ENCODE results near the gene VTI1A.

VTI1A gene

GRCh38 chr10:112689327-112690072 lies 242.5 kb downstream of the VTI1A start:
- peak; percentile 16 for DNase-seq

- no peak for DNase-seq
These were observed 248.5 kb downstream of the VTI1A start for GRCh38 chr10:112695539-112695938.

DNA sequence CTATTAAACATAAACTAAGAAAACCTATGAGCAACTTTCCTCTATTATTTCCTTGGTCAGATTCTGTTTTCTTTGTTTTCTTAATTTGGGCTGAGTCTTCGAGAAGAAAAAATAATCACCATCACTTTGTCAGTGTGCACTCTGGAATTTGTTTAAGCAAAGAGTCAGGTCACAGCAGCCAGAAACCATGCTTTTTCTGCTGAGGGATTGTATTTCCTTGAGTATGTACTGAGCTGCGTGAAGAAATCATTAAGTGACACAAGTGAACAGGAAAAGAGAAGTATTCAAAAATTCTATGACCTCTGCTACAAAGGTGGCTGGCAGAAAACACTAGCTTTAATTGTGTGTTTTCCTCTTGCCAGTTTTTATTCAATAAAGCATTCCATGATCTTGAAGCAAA lies 249.6 kb downstream of the VTI1A start:
- DNase-seq, result no peak

- DNase-seq, result no peak
These were observed 251.3 kb downstream of the VTI1A start for GRCh38 chr10:112698133-112698817.

DNA sequence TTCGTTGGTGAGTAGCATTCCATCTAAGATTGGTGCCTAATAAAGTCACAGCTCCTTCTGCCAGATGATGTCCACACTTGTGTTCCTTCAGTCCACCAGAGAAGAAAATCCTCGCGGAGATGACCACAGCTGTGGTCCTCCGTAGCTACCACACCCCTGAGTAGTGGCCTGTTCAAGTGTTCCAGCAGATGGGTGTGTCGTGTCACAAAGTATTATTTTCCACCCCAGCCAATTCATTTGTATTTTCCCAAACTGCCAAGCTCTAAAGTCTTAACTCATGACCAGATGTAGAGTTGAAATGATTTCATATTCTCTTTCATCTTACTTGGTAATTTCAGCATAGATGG lies 251.8 kb downstream of the VTI1A start:
- DNase-seq, result no peak

DNA sequence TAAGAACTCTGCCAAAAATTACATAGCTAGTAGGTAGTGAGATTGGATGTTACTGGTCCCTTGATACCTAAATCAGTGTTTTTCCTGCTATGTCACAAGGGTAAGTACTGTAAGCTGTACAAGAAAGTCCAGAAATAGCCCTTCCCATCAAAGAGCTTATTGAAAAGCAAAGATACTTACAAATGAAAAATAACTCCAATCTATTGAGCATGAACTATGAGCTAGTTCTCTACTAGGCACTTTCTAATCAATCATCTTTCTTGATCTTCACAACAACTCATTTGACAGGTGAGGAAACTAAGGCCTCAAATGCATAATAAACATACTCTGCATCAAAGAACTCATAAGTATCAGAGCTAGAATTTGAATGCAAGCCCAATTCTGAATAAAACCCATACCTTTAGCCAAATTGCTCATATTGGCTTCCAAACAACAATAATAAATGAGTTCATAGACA lies 253.2 kb downstream of the VTI1A start:
- no peak for DNase-seq

DNA sequence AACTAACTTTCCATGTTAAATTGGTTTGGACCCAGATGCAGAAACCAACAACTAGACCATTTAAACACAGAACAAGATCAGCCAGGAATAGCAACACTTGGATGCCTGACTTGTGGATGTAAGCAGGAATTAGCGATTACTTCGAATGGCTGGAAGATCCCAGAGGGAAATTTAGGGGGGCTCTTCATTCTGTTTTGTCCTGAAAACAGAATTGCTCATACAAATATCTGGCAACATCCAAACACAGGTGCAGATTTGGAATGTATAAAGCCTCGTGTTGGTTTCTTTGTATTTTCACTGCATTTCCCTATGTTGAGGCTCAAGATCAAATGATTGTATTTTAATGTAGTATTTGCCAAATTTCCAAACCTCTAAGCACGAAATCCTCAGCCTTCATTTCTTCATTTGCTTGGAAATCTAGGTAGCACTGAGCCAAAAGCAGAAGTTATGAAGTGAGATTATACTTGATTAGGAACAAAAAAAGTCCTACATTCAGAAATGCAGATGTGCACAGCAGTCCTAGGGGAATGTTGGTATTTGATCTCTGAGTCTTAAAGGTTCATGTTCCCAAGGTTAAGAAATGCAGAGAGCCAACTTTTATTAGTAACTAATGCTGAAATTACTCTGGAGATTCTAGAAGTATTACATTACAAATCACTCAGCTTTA lies 254.3 kb downstream of the VTI1A start:
- DNase-seq, result no peak

GRCh38 chr10:112701878-112702255 lies 254.9 kb downstream of the VTI1A start:
- no peak for DNase-seq

GRCh38 chr10:112706577-112706976 lies 259.6 kb downstream of the VTI1A start:
- DNase-seq, result no peak

- peak; percentile 37 for DNase-seq
These were observed 261.4 kb downstream of the VTI1A start for GRCh38 chr10:112708461-112708860.

DNA sequence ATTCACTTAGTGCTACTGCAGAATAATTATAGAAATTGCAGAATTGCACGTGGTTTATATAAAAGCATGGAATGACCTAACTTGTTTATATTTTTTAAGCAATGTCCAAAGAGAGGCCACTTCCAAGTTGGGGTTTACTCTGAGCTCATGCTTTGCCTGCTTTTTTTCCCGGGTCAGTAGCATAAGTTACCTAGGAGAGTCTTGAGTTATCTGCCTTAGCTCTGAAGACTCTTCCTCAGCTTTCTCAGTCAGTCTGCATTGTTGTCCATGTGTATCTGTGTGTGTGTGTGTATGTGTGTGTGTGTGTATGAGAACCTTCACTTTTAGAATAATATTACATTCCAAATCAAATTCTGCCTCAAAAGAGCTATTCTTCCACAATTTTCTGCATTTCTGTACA lies 263.5 kb downstream of the VTI1A start:
- no peak for DNase-seq

GRCh38 chr10:112711366-112711765 lies 264.4 kb downstream of the VTI1A start:
- peak; percentile 49 for DNase-seq

DNA sequence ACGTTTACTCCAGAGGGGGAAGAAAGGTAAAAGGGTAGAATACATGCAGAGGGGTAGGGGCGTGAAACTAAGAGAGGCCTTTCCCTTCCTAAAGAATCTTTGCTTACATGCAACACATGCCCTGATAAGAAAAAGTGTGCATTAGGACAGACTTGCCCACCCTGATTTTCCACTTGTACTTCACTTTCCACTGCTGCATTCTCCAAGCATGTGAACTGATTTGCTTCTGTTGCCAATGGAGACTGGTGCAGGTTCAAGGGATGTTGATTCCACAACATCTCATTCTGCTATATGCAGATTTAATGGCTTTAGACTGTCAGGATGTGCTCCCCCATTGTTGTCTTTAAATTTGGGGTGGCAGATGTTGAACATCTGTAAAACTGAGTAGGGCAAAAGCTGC lies 265.5 kb downstream of the VTI1A start:
- no peak for DNase-seq

- no peak for DNase-seq
These were observed 266.4 kb downstream of the VTI1A start for GRCh38 chr10:112713411-112713810.

- no peak for DNase-seq
These were observed 268.6 kb downstream of the VTI1A start for GRCh38 chr10:112715581-112715980.

- no peak for DNase-seq
These were observed 269.1 kb downstream of the VTI1A start for GRCh38 chr10:112716076-112716475.

GRCh38 chr10:112716924-112717413 lies 270.0 kb downstream of the VTI1A start:
- peak; percentile 18 for DNase-seq

DNA sequence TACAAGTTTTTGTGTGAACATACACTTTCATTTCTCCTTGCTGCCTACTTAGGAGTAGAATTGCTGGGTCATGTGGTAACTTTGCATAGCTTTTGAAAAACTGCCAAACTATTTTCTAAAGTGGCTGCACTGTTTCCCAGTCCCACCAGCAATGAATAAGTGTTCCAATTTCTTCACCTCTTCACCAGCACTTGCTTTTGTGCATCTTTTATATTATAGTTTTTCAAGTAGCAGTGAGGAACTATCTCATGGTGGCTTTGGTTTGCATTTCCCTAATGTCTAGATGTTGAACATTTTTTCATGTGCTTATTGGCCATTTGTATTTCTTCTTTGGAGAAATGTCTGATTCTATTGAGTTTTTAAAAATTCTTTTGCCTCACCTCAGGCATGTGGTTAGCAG lies 273.2 kb downstream of the VTI1A start:
- DNase-seq, result no peak

DNA sequence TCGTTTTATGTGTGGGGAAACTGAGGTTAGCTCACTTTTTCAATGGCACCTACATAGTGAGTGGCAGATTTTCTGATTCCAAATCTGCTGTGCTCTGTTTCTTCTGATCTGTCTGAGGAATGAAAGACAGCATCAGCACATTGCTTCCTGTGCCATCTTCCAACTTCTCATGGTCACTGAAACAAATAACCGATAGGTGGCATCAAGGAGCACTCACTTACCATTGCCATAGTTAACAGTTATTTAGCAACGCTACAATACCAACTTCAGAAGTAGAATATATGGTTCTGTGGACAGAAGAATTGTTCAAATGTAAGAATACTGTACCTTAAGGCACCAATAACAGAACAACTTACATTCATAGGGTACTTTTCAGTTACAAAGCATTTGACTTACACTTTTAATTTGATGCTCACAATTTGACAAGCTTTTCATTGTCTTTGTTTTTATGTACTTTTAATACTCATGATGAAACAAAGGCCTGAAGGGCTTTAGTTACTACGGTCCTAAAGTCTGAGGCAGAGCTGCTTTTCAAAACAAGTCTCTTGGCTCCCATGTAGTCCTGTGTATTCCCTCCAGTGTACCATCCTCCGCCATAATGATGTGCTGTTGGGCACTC lies 274.2 kb downstream of the VTI1A start:
- peak; percentile 56 for DNase-seq

GRCh38 chr10:112722758-112723157 lies 275.7 kb downstream of the VTI1A start:
- DNase-seq, result no peak

DNA sequence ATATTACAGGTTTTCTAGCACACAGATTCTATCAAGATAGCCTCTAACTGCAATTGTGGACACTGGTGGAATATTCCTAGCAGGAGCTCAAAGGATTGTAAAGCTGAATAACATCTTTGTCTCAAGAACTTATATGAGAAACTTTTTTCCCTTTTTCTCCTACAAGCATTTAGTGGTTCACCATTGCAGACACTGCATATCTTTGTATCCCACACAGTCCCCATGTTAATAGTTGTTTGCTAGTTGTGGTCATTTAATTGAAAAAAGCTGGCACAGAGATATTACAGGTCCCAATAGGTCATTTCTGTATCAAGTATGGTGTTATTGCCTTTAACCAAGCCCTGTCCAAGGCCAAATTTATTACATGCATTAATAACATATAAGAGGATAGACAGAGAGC lies 276.9 kb downstream of the VTI1A start:
- DNase-seq, result no peak

GRCh38 chr10:112724404-112724991 lies 277.5 kb downstream of the VTI1A start:
- DNase-seq, result peak; percentile 20
